Measurements from ENCODE around the gene MSRB1. TPM values are rescaled to one million over a fixed set of nuclear protein-coding genes. Genes with fewer than 3 reads are reported as not detected.

MSRB1 gene
- total and polyA plus RNA-seq, 2 experiments from 2014 or later: 14.1 to 26.9 TPM

DNA sequence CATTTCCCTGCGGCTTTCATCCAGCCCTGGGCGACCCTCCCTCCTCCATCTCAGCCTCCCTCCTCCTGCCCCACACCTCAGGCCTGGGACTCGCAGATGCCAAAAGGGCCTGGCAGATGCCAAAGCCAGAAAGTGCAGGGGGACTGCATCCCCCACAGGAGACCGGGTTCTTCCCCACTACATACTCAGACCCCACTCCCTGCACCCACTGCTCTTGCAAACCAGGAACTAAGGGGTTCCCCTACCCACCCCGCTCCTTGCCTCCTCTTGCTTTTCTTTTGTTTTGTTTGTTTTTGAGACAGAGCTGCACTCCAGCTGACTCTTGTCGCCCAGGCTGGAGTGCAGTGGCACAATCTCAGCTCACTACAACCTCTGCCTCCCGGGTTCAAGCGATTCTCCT is 28.0 kb downstream of the MSRB1 start:
- TF ChIP-seq EZH2phosphoT487 (IDR thresholded peaks at IDR 0.05; ENCODE audit: insufficient read depth, low read depth) (no peak), EZH2 (IDR thresholded peaks at IDR 0.05; ENCODE audit: insufficient read depth, poor library complexity, severe bottlenecking) (no peak)
- Histone ChIP-seq H3K4me1 (ENCODE audit: insufficient read depth) (no peaks in the 10 kb centered on the region), H2AFZ (no peak overlapping the region), H3K9me3 (ENCODE audit: low read depth) (no peaks in the 10 kb centered on the region), H3K4me2 (ENCODE audit: unreplicated experiment) (no peak overlapping the region), H3K9ac (no peak overlapping the region), H3K36me3 (ENCODE audit: low read depth) (no peaks in the 10 kb centered on the region), H3K79me2 (ENCODE audit: insufficient read depth) (no peaks in the 10 kb centered on the region), H3K9me2 (ENCODE audit: insufficient read depth) (no peaks in the 10 kb centered on the region), H3K4me3 (no peak overlapping the region), H3K27ac (no peak overlapping the region), H3F3A (ENCODE audit: insufficient read depth) (no peaks in the 10 kb centered on the region), H4K20me1 (ENCODE audit: insufficient read depth) (no peaks in the 10 kb centered on the region), H3K27me3 (replicated peaks; ENCODE audit: insufficient read depth) (peaks cover 36% of the 10 kb centered on the region)
- DNase-seq: no peak
- WGBS, 2 experiments (ENCODE audit: low coverage in 1 of 2, low lambda C conversion rate in 2 of 2, missing lambda C conversion rate in 2 of 2): 48 to 61% methylated on average over 6 to 8 of the region's 8 CpGs
- in situ Hi-C loops (cut with MboI): no loop called here

DNA sequence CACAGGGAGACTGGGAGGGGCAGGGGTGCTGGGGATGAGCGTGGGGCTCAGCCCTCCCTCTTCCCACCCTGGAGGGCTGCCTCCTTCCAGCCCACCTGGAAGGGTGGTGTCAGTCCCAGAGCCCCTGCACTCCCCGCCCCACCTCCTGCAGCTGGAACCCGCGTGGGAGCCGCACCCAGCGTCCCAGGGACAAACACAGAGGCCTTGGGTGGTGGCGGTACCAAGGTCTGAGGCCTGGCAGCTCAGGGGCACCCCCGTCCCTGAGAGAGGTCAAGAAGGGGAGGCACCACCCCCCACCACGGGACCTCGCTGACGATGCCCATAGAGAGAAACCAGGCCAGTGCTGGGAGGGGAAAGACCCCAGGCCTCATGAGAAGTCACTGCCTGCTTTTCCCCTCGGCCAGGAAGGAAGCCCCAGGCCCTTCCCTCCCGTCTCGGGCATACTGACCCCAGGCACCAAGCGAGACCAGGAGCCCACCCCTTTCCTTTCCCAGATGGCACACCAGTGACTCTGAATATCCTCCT is 28.9 kb downstream of the MSRB1 start:
- H4K20me1 ChIP-seq (ENCODE audit: insufficient read depth): no peaks in the 10 kb centered on the region
- H3K36me3 ChIP-seq (ENCODE audit: low read depth): no peaks in the 10 kb centered on the region
- H3K27me3 ChIP-seq (replicated peaks; ENCODE audit: insufficient read depth): peaks cover 30% of the 10 kb centered on the region
- H3K9ac ChIP-seq: no peak overlapping the region
- no peak for DNase-seq
- TF ChIP-seq EZH2phosphoT487 (IDR thresholded peaks at IDR 0.05; ENCODE audit: insufficient read depth, low read depth) (no peak), EZH2 (IDR thresholded peaks at IDR 0.05; ENCODE audit: insufficient read depth, poor library complexity, severe bottlenecking) (no peak)
- no peak overlapping the region for H2AFZ ChIP-seq
- no peaks in the 10 kb centered on the region for H3K9me2 ChIP-seq (ENCODE audit: insufficient read depth)
- in situ Hi-C loops (cut with MboI): no loop called here
- no peaks in the 10 kb centered on the region for H3K4me1 ChIP-seq (ENCODE audit: insufficient read depth)
- no peaks in the 10 kb centered on the region for H3F3A ChIP-seq (ENCODE audit: insufficient read depth)
- H3K27ac ChIP-seq: no peak overlapping the region
- WGBS, 2 experiments (ENCODE audit: low coverage in 1 of 2, low lambda C conversion rate in 2 of 2, missing lambda C conversion rate in 2 of 2): 29 to 36% methylated on average over 12 to 13 of the region's 15 CpGs
- H3K4me2 ChIP-seq (ENCODE audit: unreplicated experiment): no peak overlapping the region
- no peaks in the 10 kb centered on the region for H3K79me2 ChIP-seq (ENCODE audit: insufficient read depth)
- no peaks in the 10 kb centered on the region for H3K9me3 ChIP-seq (ENCODE audit: low read depth)
- H3K4me3 ChIP-seq: no peak overlapping the region

DNA sequence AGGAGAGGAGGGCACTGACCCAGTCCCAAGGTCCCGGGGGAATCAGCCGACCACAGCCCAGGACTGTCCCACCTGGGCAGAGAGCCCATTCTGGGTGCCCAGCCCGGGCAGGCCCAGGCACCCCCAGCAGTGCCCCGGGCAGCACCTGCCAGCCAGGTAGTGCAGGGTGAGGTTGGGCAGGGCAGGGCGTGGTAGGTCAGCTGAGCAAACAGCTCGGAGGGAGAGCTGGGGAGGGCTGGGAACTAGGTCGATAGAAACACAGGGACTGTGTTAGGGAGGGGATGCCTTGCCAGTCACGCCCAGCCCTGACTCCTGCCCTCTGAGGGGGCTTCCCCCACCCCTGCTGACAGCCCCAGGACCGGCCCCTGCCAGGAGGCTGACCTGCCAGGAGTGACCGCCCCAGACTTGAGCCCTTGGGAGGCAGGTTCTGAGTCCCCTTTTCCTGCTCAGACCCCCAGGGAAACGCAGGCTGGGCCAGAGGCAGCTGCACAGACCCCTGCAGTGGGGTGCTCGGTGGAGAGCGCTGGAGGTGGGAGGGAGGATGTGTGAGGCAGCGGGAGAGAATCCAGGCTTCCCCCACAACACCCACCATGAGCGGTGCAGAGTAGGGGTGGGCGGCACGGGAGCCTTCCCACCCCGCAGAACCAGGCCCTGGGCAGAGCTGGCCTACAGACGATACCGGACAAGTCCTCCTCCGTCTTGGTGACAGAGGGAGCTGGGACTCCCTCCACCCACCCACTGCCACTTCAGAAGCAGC is 29.5 kb downstream of the MSRB1 start:
- H3K79me2 ChIP-seq (ENCODE audit: insufficient read depth): no peaks in the 10 kb centered on the region
- H3K27ac ChIP-seq: no peak overlapping the region
- TF ChIP-seq EZH2phosphoT487 (IDR thresholded peaks at IDR 0.05; ENCODE audit: insufficient read depth, low read depth) (no peak), EZH2 (IDR thresholded peaks at IDR 0.05; ENCODE audit: insufficient read depth, poor library complexity, severe bottlenecking) (no peak)
- no peaks in the 10 kb centered on the region for H4K20me1 ChIP-seq (ENCODE audit: insufficient read depth)
- no peaks in the 10 kb centered on the region for H3K36me3 ChIP-seq (ENCODE audit: low read depth)
- no peak overlapping the region for H3K4me2 ChIP-seq (ENCODE audit: unreplicated experiment)
- H3K4me1 ChIP-seq (ENCODE audit: insufficient read depth): no peaks in the 10 kb centered on the region
- no peaks in the 10 kb centered on the region for H3F3A ChIP-seq (ENCODE audit: insufficient read depth)
- WGBS, 2 experiments (ENCODE audit: low coverage in 1 of 2, low lambda C conversion rate in 2 of 2, missing lambda C conversion rate in 2 of 2): 33 to 48% methylated on average over 14 to 17 of the region's 21 CpGs
- peaks cover 23% of the 10 kb centered on the region for H3K27me3 ChIP-seq (replicated peaks; ENCODE audit: insufficient read depth)
- no peak overlapping the region for H3K9ac ChIP-seq
- H2AFZ ChIP-seq: no peak overlapping the region
- no peaks in the 10 kb centered on the region for H3K9me2 ChIP-seq (ENCODE audit: insufficient read depth)
- H3K9me3 ChIP-seq (ENCODE audit: low read depth): no peaks in the 10 kb centered on the region
- H3K4me3 ChIP-seq: no peak overlapping the region
- in situ Hi-C loops (cut with MboI): no loop called here
- no peak for DNase-seq

DNA sequence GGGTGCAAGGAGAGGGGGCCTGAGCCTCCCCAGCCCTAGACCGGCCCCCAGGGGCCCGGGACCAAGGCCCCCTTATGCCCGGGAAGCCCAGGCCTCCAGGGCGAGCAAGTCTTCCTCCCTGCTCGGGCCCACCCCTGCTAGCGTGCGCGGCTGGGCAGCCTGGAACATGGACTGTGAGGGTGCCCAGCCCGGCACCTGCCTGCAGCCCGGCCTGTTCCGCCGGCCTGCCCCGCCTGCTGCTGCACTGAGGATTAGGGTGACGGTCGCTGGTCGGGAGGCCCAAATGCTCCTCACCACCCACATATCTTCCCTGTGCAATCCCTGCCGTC is 30.8 kb downstream of the MSRB1 start:
- H3K27me3 ChIP-seq (replicated peaks; ENCODE audit: insufficient read depth): peaks cover 17% of the 10 kb centered on the region
- no peaks in the 10 kb centered on the region for H3K36me3 ChIP-seq (ENCODE audit: low read depth)
- H3K4me2 ChIP-seq (ENCODE audit: unreplicated experiment): no peak overlapping the region
- DNase-seq: no peak
- H3K27ac ChIP-seq: no peak overlapping the region
- H3K4me3 ChIP-seq: no peak overlapping the region
- H2AFZ ChIP-seq: no peak overlapping the region
- 82 to 86% methylated on average over 13 to 17 of the region's 17 CpGs for WGBS, 2 experiments (ENCODE audit: low coverage in 1 of 2, low lambda C conversion rate in 2 of 2, missing lambda C conversion rate in 2 of 2)
- H4K20me1 ChIP-seq (ENCODE audit: insufficient read depth): no peaks in the 10 kb centered on the region
- no peaks in the 10 kb centered on the region for H3K79me2 ChIP-seq (ENCODE audit: insufficient read depth)
- TF ChIP-seq EZH2 (IDR thresholded peaks at IDR 0.05; ENCODE audit: insufficient read depth, poor library complexity, severe bottlenecking): no peak
- no peak for TF ChIP-seq EZH2phosphoT487 (IDR thresholded peaks at IDR 0.05; ENCODE audit: insufficient read depth, low read depth)
- no peaks in the 10 kb centered on the region for H3K9me3 ChIP-seq (ENCODE audit: low read depth)
- H3K9me2 ChIP-seq (ENCODE audit: insufficient read depth): no peaks in the 10 kb centered on the region
- H3F3A ChIP-seq (ENCODE audit: insufficient read depth): no peaks in the 10 kb centered on the region
- H3K9ac ChIP-seq: no peak overlapping the region
- in situ Hi-C loops (cut with MboI): no loop called here
- H3K4me1 ChIP-seq (ENCODE audit: insufficient read depth): no peaks in the 10 kb centered on the region
